Pons (tissue), 1 donor: ENCODE results near the gene KCTD7.
"Not testable (repeated sequence)": the region's sequence is repeated elsewhere in the genome, so short reads cannot be mapped to it uniquely, and the experiment has no call there.

Experiments used
- DNase-seq: peaks from one replicate; pipeline ENCODE4 v3.0.0-alpha.2; 2016; ENCODE audit warnings: low spot score

Gene KCTD7

GRCh38 chr7:66654275-66655112 is 25.8 kb downstream of the KCTD7 start:
- peak; percentile 99 for DNase-seq

DNA sequence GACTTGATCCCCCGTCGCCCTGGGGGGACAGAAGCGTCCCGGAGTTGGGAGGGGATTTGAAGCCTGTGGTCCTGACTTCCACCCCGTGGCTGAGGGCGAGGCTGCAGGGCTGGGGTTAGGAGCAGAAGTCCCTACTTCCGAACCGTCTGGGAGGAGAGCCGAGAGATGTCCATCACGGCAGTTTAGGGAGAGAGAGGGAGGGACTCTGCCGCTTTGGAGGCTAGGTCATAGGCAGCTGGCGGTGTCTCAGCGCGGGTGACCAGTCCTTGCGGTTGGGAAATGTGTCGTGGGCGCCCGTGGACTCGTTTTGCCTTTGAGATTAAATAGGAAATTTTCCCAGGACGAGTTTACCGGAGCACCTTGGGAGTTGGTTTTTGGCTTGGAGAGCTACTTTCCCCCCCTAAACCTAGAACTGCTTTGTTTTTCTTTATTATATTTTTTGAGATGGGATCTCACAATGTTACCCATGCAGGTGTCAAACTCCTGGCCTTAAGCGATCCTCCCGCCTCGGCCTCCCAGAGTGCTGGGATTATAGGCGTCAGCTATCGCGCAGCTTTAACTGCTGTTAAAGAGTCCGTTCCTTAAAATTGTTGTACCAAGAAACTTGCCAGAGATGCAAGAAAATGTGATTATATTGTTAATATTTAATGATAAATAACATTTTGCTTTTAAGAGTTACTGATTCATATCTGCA is 26.6 kb downstream of the KCTD7 start:
- DNase-seq = not testable (repeated sequence)

DNA sequence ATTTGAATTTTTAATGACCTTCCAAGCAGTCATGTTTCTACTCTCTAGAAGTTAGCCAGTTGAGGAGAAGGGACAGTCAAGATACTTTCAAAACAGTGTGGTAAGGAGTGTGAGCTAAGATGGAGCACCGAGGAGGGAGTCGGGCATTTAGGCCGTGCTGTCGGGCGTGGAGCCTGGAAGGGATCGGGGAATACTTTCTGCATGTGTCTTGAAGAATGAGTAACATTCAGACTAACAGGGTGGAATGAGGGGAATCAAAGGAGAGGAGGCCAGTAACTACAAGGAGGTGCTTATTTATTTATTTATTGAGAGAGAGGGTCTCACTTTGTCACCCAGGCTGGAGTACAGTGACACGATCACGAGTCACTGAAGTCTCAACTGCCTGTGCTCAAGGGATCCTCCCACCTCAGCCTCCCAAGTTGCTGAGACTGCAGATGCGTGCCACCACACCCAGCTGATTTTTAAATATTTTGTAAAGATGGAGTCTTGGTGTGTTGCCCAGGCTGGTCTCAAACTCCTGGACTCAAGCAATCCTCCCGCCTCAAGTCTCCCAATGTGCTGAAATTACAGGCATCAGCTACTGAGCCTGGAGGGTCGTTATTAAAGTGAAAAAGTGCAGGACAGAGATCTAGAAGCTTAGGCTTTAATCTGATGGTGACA is 27.3 kb downstream of the KCTD7 start:
- DNase-seq = not testable (repeated sequence)

- DNase-seq = no peak
Measured at GRCh38 chr7:66657798-66658197, 29.1 kb downstream of the KCTD7 start.

DNA sequence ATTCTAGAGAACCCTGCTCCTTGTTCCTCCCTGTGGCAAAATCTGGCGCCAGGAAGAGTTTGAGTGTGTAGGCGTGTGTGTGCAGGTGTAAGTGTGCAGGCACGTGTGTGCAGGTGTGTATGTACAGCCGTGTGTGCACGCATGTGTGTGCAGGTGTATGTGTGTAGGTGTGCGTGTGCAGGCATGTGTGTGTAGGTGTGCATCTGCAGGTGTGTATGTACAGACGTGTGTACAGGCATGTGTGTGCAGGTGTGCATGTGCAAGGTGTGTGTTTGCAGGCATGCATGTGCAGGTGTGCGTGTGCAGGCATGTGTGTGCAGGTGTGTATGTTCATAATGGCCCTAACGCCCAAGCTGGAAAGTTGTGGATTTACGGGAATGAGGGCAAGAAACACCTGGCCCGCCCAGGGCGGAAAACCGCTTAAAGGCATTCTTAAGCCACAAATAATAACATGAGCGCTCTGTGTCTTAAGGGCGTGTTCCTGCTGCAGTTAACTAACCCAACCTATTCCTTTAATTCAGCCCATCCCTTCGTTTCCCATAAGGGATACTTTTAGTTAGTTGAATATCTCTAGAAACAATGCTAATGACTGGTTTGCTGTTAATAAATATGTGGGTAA is 34.1 kb downstream of the KCTD7 start:
- DNase-seq = no peak

DNA sequence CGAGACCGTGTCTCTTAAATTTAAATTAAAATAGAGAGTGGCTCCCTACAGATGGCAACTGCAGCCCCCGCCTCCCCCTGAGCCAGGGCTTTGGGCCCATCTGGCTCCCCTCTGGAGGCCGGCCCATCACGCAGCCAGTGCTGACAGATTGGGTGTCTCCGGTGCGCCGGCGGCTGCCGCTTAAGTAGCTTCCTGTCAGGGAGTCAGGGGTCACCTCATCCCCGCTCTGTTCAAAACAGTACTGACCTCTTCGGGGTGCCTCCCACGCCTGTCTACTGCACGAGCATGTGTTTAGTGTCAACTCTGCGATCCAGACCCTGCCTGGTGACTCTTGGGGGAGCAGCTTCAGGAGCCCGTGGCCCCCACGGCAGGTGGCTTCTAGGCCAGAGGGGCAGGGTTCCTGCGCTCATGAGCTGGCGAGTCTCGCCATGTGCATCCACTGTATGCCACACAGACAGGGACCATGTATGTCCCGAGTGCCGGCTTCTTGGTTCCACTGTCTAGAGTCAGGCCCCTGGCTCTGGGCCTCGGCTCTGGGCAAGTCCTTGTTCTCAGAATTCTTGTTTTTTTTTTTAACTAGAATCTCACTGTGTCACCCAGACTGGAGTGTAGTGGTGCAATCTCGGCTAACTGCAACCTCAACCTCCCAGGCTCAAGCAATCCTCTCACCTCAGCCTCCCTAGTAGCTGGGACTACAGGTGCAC is 36.1 kb downstream of the KCTD7 start:
- no peak for DNase-seq

- no peak for DNase-seq
Measured at GRCh38 chr7:66666313-66666952, 37.8 kb downstream of the KCTD7 start.

GRCh38 chr7:66667023-66667728 is 38.5 kb downstream of the KCTD7 start:
- no peak for DNase-seq

DNA sequence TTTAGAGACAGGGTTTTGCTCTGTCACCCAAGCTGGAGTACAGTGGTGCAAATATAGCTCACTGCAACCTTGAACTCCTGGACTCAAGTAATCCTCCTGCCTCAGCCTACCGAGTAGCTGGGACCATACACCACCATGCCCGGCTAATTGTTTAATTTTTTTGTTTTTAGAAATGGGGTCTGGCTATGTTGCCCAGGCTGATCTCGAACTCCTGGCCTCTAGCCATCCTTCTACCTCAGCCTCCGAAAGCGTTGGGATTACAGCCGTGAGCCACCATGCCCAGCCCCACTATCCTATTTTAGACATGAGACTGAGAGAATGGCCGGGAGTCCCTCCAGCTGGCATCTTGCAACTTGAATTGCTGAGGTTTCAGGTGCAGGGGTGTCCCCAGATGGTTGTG is 39.4 kb downstream of the KCTD7 start:
- no peak for DNase-seq

GRCh38 chr7:66668677-66669076 is 40.0 kb downstream of the KCTD7 start:
- peak; percentile 53 for DNase-seq

GRCh38 chr7:66669088-66669487 is 40.4 kb downstream of the KCTD7 start:
- peak; percentile 94 for DNase-seq

GRCh38 chr7:66669496-66669895 is 40.8 kb downstream of the KCTD7 start:
- DNase-seq = peak; percentile 37

GRCh38 chr7:66671034-66671433 is 42.4 kb downstream of the KCTD7 start:
- no peak for DNase-seq

GRCh38 chr7:66671486-66671885 is 42.8 kb downstream of the KCTD7 start:
- not testable (repeated sequence) for DNase-seq

- not testable (repeated sequence) for DNase-seq
Measured at GRCh38 chr7:66672432-66673123, 43.9 kb downstream of the KCTD7 start.

GRCh38 chr7:66673124-66673640 is 44.5 kb downstream of the KCTD7 start:
- not testable (repeated sequence) for DNase-seq

- no peak for DNase-seq
Measured at GRCh38 chr7:66679633-66680244, 51.1 kb downstream of the KCTD7 start.

DNA sequence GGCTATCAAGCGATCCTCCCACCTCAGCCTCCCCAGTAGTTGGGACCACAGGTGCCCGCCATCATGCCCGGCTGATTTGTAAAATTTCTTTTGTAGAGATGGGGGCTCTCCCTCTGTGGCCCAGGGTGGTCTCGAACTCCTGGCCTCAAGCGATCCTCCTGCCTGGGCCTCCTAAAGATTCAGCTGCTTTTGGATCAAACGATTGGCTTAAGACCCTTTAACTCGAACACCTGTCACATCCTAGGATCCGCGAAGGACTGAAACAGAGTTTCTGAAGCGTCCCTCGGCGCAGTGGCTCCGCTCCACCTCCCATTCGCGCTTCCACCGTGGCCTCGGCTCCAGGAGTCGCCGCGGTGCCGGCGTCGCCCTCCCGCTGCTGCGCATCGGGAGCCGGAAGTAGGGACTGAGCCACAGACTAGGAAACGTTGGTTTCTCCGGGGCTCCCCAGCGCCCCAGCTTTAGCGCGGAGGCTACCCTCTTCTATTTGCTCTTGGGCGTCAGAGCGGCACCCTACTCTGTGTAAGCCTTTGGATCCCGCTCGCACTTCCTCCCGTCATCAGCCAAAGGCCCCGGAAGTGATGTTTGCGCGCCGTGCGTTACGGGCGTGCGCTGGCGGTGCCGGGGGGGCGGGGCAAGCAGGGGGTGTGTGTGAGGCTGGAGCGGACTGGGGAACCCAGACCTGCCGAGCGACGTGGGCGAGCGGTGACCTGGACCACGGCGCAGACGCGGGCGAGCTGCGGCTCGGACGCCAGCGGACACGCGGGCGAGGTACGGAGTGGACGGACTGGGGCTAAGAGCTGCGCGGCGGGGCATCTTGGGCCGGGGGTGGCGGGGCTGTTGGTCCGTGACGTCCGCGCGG is 53.0 kb downstream of the KCTD7 start:
- peak; percentile 96 for DNase-seq
